H9 (cell line): ENCODE measurements around the gene RGS6. TPM values are rescaled to one million over a fixed set of nuclear protein-coding genes. Genes with fewer than 3 reads are reported as not detected.

Source experiments
- DNase-seq: peaks from one replicate; pipeline ENCODE4 v3.0.0-alpha.2; 2017
- H2AFZ ChIP-seq: one replicate; pipeline ENCODE4 v1.6.1; 2013; ENCODE audit warnings: mild to moderate bottlenecking, low read length, control low read depth, moderate library complexity
- H2AK5ac ChIP-seq: 2 replicates; pipeline ENCODE4 v1.6.1; 2013; ENCODE audit warnings: low read length, control low read depth, mixed read lengths; ENCODE audit not compliant: insufficient read length
- H2BK120ac ChIP-seq: one replicate; pipeline ENCODE4 v1.6.1; 2013; ENCODE audit warnings: low read depth, mild to moderate bottlenecking, low read length, control low read depth, inconsistent platforms; ENCODE audit not compliant: poor library complexity, severe bottlenecking
- H2BK12ac ChIP-seq: 2 replicates; pipeline ENCODE4 v1.6.1; 2013; ENCODE audit warnings: low read length, control low read depth, mixed read lengths, low read depth; ENCODE audit not compliant: insufficient read length
- H2BK15ac ChIP-seq: 2 replicates; pipeline ENCODE4 v1.6.1; 2013; ENCODE audit warnings: low read depth, low read length, control low read depth
- H2BK20ac ChIP-seq: one replicate; pipeline ENCODE4 v1.6.1; 2013; ENCODE audit warnings: low read depth, mild to moderate bottlenecking, low read length, control low read depth, inconsistent platforms; ENCODE audit not compliant: poor library complexity, severe bottlenecking
- H2BK5ac ChIP-seq: 2 replicates; pipeline ENCODE4 v1.6.1; 2013; ENCODE audit warnings: low read length, control low read depth, mixed read lengths; ENCODE audit not compliant: insufficient read length
- H3K14ac ChIP-seq: 2 replicates; pipeline ENCODE4 v1.6.1; 2013; ENCODE audit warnings: low read length, control low read depth; ENCODE audit not compliant: insufficient read depth
- H3K18ac ChIP-seq: 2 replicates; pipeline ENCODE4 v1.6.1; 2013; ENCODE audit warnings: low read depth, mild to moderate bottlenecking, mixed read lengths, low read length, control low read depth; ENCODE audit not compliant: insufficient read length
- H3K23ac ChIP-seq: 2 replicates; pipeline ENCODE4 v1.6.1; 2013; ENCODE audit warnings: low read length, control low read depth, mixed read lengths, low read depth; ENCODE audit not compliant: insufficient read length
- H3K23me2 ChIP-seq: 2 replicates; pipeline ENCODE4 v1.6.1; 2013; ENCODE audit warnings: low read depth, mild to moderate bottlenecking, mixed read lengths, low read length, control low read depth; ENCODE audit not compliant: insufficient read length, poor library complexity, severe bottlenecking
- H3K27ac ChIP-seq: 2 replicates; pipeline ENCODE4 v1.5.1; 2013; ENCODE audit warnings: low read length, control low read depth, mixed read lengths, low read depth; ENCODE audit not compliant: insufficient read length
- H3K27me3 ChIP-seq: 2 replicates; pipeline ENCODE4 v1.6.1; 2013; ENCODE audit warnings: low read length, control low read depth, inconsistent platforms; ENCODE audit not compliant: insufficient read depth
- H3K4ac ChIP-seq: 2 replicates; pipeline ENCODE4 v1.6.1; 2013; ENCODE audit warnings: low read depth, mild to moderate bottlenecking, control low read depth, inconsistent platforms, low read length, moderate library complexity
- H3K4me1 ChIP-seq: 2 replicates; pipeline ENCODE4 v1.6.1; 2013; ENCODE audit warnings: low read length, control low read depth, inconsistent platforms; ENCODE audit not compliant: insufficient read depth
- H3K4me2 ChIP-seq: 2 replicates; pipeline ENCODE4 v1.6.1; 2013; ENCODE audit warnings: low read length, control low read depth, mixed read lengths; ENCODE audit not compliant: insufficient read length, insufficient read depth
- H3K56ac ChIP-seq: 2 replicates; pipeline ENCODE4 v1.6.1; 2013; ENCODE audit warnings: low read depth, mild to moderate bottlenecking, mixed read lengths, low read length, control low read depth; ENCODE audit not compliant: insufficient read length
- H3K79me1 ChIP-seq: 2 replicates; pipeline ENCODE4 v1.6.1; 2013; ENCODE audit warnings: low read depth, mild to moderate bottlenecking, moderate library complexity, low read length, control low read depth, inconsistent platforms; ENCODE audit not compliant: insufficient read depth, poor library complexity, severe bottlenecking
- H3K79me2 ChIP-seq: 2 replicates; pipeline ENCODE4 v1.6.1; 2013; ENCODE audit warnings: low read length, control low read depth, inconsistent platforms; ENCODE audit not compliant: insufficient read depth
- H3K9ac ChIP-seq: 2 replicates; pipeline ENCODE4 v1.6.1; 2013; ENCODE audit warnings: low read length, control low read depth, mixed read lengths; ENCODE audit not compliant: insufficient read length; ENCODE audit errors: extremely low read depth
- H3K9me3 ChIP-seq: one replicate; pipeline ENCODE4 v1.6.1; 2013; ENCODE audit warnings: low read depth, low read length, inconsistent platforms; ENCODE audit not compliant: control insufficient read depth
- H3T11ph ChIP-seq: one replicate; pipeline ENCODE4 v1.6.1; 2013; ENCODE audit warnings: mild to moderate bottlenecking, low read length, control low read depth, inconsistent platforms
- H4K20me1 ChIP-seq: one replicate; pipeline ENCODE4 v1.6.1; 2013; ENCODE audit not compliant: control insufficient read depth, insufficient read length, insufficient read depth
- H4K5ac ChIP-seq: 2 replicates; pipeline ENCODE4 v1.6.1; 2013; ENCODE audit warnings: low read depth, mild to moderate bottlenecking, mixed read lengths, low read length, control low read depth; ENCODE audit not compliant: insufficient read length
- H4K8ac ChIP-seq: replicated peaks from 2 replicates; pipeline ENCODE4 v1.6.1; 2013; ENCODE audit warnings: low read length, control low read depth, mixed read lengths, low read depth; ENCODE audit not compliant: insufficient read length
- H4K91ac ChIP-seq: 2 replicates; pipeline ENCODE4 v1.6.1; 2013; ENCODE audit warnings: low read depth, mild to moderate bottlenecking, moderate library complexity, mixed read lengths, low read length, control low read depth; ENCODE audit not compliant: insufficient read length
- H3K27ac Mint-ChIP-seq, 3 experiments: 2 replicates in 2 of 3; 3 replicates in 1 of 3; pipeline ENCODE4 v1.8.0; 2020 to 2021; ENCODE audit warnings: mixed read lengths in 3 of 3, mild to moderate bottlenecking in 1 of 3, moderate library complexity in 1 of 3
- H3K27me3 Mint-ChIP-seq: 2 replicates; pipeline ENCODE4 v1.8.0; 2021; ENCODE audit warnings: low read depth, mild to moderate bottlenecking, moderate library complexity, mixed read lengths
- H3K36me3 Mint-ChIP-seq, 3 experiments: 2 replicates in 2 of 3; 3 replicates in 1 of 3; pipeline ENCODE4 v1.8.0; 2020 to 2021; ENCODE audit warnings: low read depth in 3 of 3, mixed read lengths in 3 of 3; ENCODE audit not compliant: insufficient read depth in 1 of 3
- H3K4me1 Mint-ChIP-seq, 2 experiments: 2 replicates each; pipeline ENCODE4 v1.8.0; 2020; ENCODE audit warnings: mixed read lengths in 2 of 2
- H3K4me3 Mint-ChIP-seq, 2 experiments: 2 replicates in 1 of 2; 3 replicates in 1 of 2; pipeline ENCODE4 v1.8.0; 2020 to 2021; ENCODE audit warnings: mild to moderate bottlenecking in 2 of 2, mixed read lengths in 2 of 2, moderate library complexity in 1 of 2
- H3K9me3 Mint-ChIP-seq, 2 experiments: 2 replicates in 1 of 2; 3 replicates in 1 of 2; pipeline ENCODE4 v1.8.0; 2020; ENCODE audit warnings: mild to moderate bottlenecking in 2 of 2, mixed read lengths in 2 of 2, moderate library complexity in 1 of 2
- CTCF ChIP-seq: fragments of 200-600 bp; sonication (generic); conservative IDR thresholded peaks from 3 replicates; pipeline ENCODE4 v1.8.0; 2021; ENCODE audit warnings: antibody characterized with exemption, mild to moderate bottlenecking
- WGBS: extraction: QIAGEN DNeasy Blood & Tissue Kit; methylation state at CpG from one replicate; pipeline ENCODE4 v1.1.7; 2013; ENCODE audit warnings: missing lambda C conversion rate, low lambda C conversion rate, mixed read lengths; ENCODE audit not compliant: insufficient read length; ENCODE audit errors: extremely low coverage; 5-methylcytosine and 5-hydroxymethylcytosine counted together
- total RNA-seq: library from RNA; stranded (reverse); gene quantifications from 2 replicates; pipeline ENCODE4 v1.2.1, GENCODE V29; 2021

Gene RGS6
- total RNA-seq, 1 experiment from 2014 or later, result 3.0 TPM

- no peak overlapping the region for H3K27ac Mint-ChIP-seq
- H2BK15ac ChIP-seq, result no peak overlapping the region; the same call in 1 of the 2 replicates
- H3K9ac ChIP-seq, result no peak overlapping the region
- H3K4ac ChIP-seq, result no peak overlapping the region
- no peaks in the 10 kb centered on the region for H4K20me1 ChIP-seq
- no peak overlapping the region for H2AFZ ChIP-seq
- no peaks in the 10 kb centered on the region for H3K27me3 ChIP-seq
- H3K9me3 Mint-ChIP-seq, result peaks cover 15 to 23% of the 10 kb centered on the region in 2 experiments
- TF ChIP-seq CTCF, result no peak
- H2BK12ac ChIP-seq, result no peak overlapping the region
- no peaks in the 10 kb centered on the region for H3K79me1 ChIP-seq
- no CpG with 5 or more reads among the region's 4 CpGs for WGBS
- no peak overlapping the region for H3K14ac ChIP-seq
- H3K4me3 Mint-ChIP-seq, result no peak overlapping the region
- H2BK120ac ChIP-seq, result no peak overlapping the region
- no peak overlapping the region for H3K4me2 ChIP-seq
- no peak overlapping the region for H3K56ac ChIP-seq
- no peaks in the 10 kb centered on the region for H3K79me2 ChIP-seq
- no peak overlapping the region for H2AK5ac ChIP-seq
- DNase-seq, result no peak
- peaks cover 9 to 13% (median 12%) of the 10 kb centered on the region in 3 experiments for H3K36me3 Mint-ChIP-seq
- H4K91ac ChIP-seq, result no peak overlapping the region
- H3K18ac ChIP-seq, result no peak overlapping the region
- H4K8ac ChIP-seq, result no peak overlapping the region
- no peaks in the 10 kb centered on the region for H3K23me2 ChIP-seq
- H3K4me1 Mint-ChIP-seq, result peaks cover 0 to 22% of the 10 kb centered on the region in 2 experiments; a peak in 3 of 4 replicates
- no peak overlapping the region for H2BK20ac ChIP-seq
- no peak overlapping the region for H3T11ph ChIP-seq
- H4K5ac ChIP-seq, result no peak overlapping the region
- H3K23ac ChIP-seq, result no peak overlapping the region
- no peaks in the 10 kb centered on the region; the same call in 1 of the 2 replicates for H3K4me1 ChIP-seq
- H3K27ac ChIP-seq, result no peak overlapping the region
- H2BK5ac ChIP-seq, result no peak overlapping the region
- H3K9me3 ChIP-seq, result no peaks in the 10 kb centered on the region
- no peaks in the 10 kb centered on the region for H3K27me3 Mint-ChIP-seq
Measured at GRCh38 chr14:72290241-72290640, 358.0 kb downstream of the RGS6 start.
